Spinal cord (tissue), 10 donors: Measurements from ENCODE around the gene RIPOR2. TPM values are rescaled to one million over a fixed set of nuclear protein-coding genes. Genes with fewer than 3 reads are reported as not detected.

ENCODE experiments used
- DNase-seq, 6 donors: peaks; one replicate each; pipeline versions ENCODE4 v3.0.0 to v3.0.0-alpha.2; 2013 to 2015; ENCODE audit warnings: low spot score in 6 of 6, low read depth in 4 of 6
- H3K27ac ChIP-seq: one replicate; pipeline ENCODE4 v1.5.1; 2013; ENCODE audit warnings: low read depth, low read length, control low read depth
- H3K27me3 ChIP-seq: one replicate; pipeline ENCODE4 v1.6.1; 2013; ENCODE audit warnings: low read length; ENCODE audit not compliant: control insufficient read depth, insufficient read depth
- H3K36me3 ChIP-seq: one replicate; pipeline ENCODE4 v1.6.1; 2013; ENCODE audit warnings: low read length; ENCODE audit not compliant: control insufficient read depth, insufficient read depth
- H3K4me1 ChIP-seq: one replicate; pipeline ENCODE4 v1.6.1; 2013; ENCODE audit warnings: low read length; ENCODE audit not compliant: control insufficient read depth, insufficient read depth
- H3K4me3 ChIP-seq: one replicate; pipeline ENCODE4 v1.5.1; 2013; ENCODE audit warnings: low read depth, low read length, control low read depth
- H3K9me3 ChIP-seq: one replicate; pipeline ENCODE4 v1.6.1; 2013; ENCODE audit warnings: low read length; ENCODE audit not compliant: control insufficient read depth, insufficient read depth
- WGBS: methylation state at CpG from one replicate; pipeline ENCODE4 v1.1.5; 2013; ENCODE audit warnings: missing lambda C conversion rate; ENCODE audit not compliant: insufficient coverage; 5-methylcytosine and 5-hydroxymethylcytosine counted together
- polyA plus RNA-seq, 2 donors: library from polyadenylated mRNA; unstranded; fragments of 120-200 nt; gene quantifications; one replicate each; pipeline ENCODE4 v1.2.1, GENCODE V29; 2013; ENCODE audit not compliant: insufficient read length in 2 of 2
- total RNA-seq, 2 donors: library from RNA; depleted of rRNA in 1 of 2; stranded (reverse); fragments of 120-200 nt in 1 of 2; fragments of >200 nt in 1 of 2; gene quantifications; one replicate each; pipeline versions ENCODE4 v1.2.3 to v1.2.4, GENCODE V29; 2013 to 2014
- donor health status: healthy.

Gene RIPOR2
- total and polyA plus RNA-seq, 4 donors: 25.0 to 34.2 (median 30.9) TPM

GRCh38 chr6:24818346-24818745, 117.4 kb downstream of the RIPOR2 start:
- no peak for DNase-seq
- no peaks in the 10 kb centered on the region for H3K4me1 ChIP-seq
- no CpG with 5 or more reads among the region's 2 CpGs for WGBS
- H3K36me3 ChIP-seq: peaks cover 4% of the 10 kb centered on the region
- H3K27me3 ChIP-seq: no peaks in the 10 kb centered on the region
- H3K27ac ChIP-seq: no peak overlapping the region
- H3K9me3 ChIP-seq: no peaks in the 10 kb centered on the region
- H3K4me3 ChIP-seq: no peak overlapping the region

- Histone ChIP-seq H3K4me1 (no peaks in the 10 kb centered on the region), H3K27me3 (no peaks in the 10 kb centered on the region), H3K4me3 (no peak overlapping the region), H3K36me3 (peaks cover 5% of the 10 kb centered on the region), H3K9me3 (no peaks in the 10 kb centered on the region), H3K27ac (no peak overlapping the region)
- no peak for DNase-seq
- WGBS: 90% methylated on average over 3 of the region's 3 CpGs
Measured at GRCh38 chr6:24809728-24810127, 126.0 kb downstream of the RIPOR2 start.

GRCh38 chr6:24807584-24807983, 128.2 kb downstream of the RIPOR2 start:
- no peak overlapping the region for H3K4me3 ChIP-seq
- WGBS: no CpG with 5 or more reads among the region's 3 CpGs
- no peak overlapping the region for H3K27ac ChIP-seq
- peaks cover 5% of the 10 kb centered on the region for H3K36me3 ChIP-seq
- no peaks in the 10 kb centered on the region for H3K27me3 ChIP-seq
- no peak for DNase-seq
- H3K4me1 ChIP-seq: no peaks in the 10 kb centered on the region
- H3K9me3 ChIP-seq: no peaks in the 10 kb centered on the region

- WGBS: 94% methylated on average over 5 of the region's 8 CpGs
- DNase-seq: no peak
- no peak overlapping the region for H3K27ac ChIP-seq
- H3K36me3 ChIP-seq: peaks cover 3% of the 10 kb centered on the region
- H3K9me3 ChIP-seq: no peaks in the 10 kb centered on the region
- H3K4me1 ChIP-seq: no peaks in the 10 kb centered on the region
- H3K27me3 ChIP-seq: no peaks in the 10 kb centered on the region
- no peak overlapping the region for H3K4me3 ChIP-seq
Measured at GRCh38 chr6:24802271-24803059, 133.3 kb downstream of the RIPOR2 start.

GRCh38 chr6:24799541-24799915, 136.2 kb downstream of the RIPOR2 start:
- no peak overlapping the region for H3K27ac ChIP-seq
- no peaks in the 10 kb centered on the region for H3K27me3 ChIP-seq
- H3K4me3 ChIP-seq: no peak overlapping the region
- H3K4me1 ChIP-seq: no peaks in the 10 kb centered on the region
- DNase-seq: no peak
- no peaks in the 10 kb centered on the region for H3K36me3 ChIP-seq
- H3K9me3 ChIP-seq: no peaks in the 10 kb centered on the region
- WGBS: 67% methylated on average over 1 of the region's 1 CpG

- Histone ChIP-seq H3K27ac (no peak within 1 kb of the TSS), H3K36me3 (no peaks in the 10 kb centered on the region), H3K4me3 (no peak within 1 kb of the TSS), H3K4me1 (no peaks in the 10 kb centered on the region), H3K27me3 (no peaks in the 10 kb centered on the region), H3K9me3 (no peaks in the 10 kb centered on the region)
- WGBS: 88% methylated on average over 7 of the region's 13 CpGs
- no peak for DNase-seq
Measured at GRCh38 chr6:24798740-24799540, 136.8 kb downstream of the RIPOR2 start, which contains the start of gene ARMH2. Gene ARMH2, minus strand, starts transcription at chr6:24798917. Its CDS starts 60 bp downstream, at chr6:24798857.

- H3K4me3 ChIP-seq: no peak overlapping the region
- DNase-seq: no peak
Measured at GRCh38 chr6:24797596-24798216, 138.1 kb downstream of the RIPOR2 start.

GRCh38 chr6:24796616-24797290, 139.0 kb downstream of the RIPOR2 start:
- Histone ChIP-seq H3K9me3 (no peaks in the 10 kb centered on the region), H3K4me1 (no peaks in the 10 kb centered on the region), H3K4me3 (no peak overlapping the region), H3K27ac (no peak overlapping the region), H3K36me3 (no peaks in the 10 kb centered on the region), H3K27me3 (no peaks in the 10 kb centered on the region)
- no peak for DNase-seq
- WGBS: 100% methylated on average over 3 of the region's 6 CpGs

More at GRCh38 chr6:24797596-24798216, 138.1 kb downstream of the RIPOR2 start:
- Histone ChIP-seq H3K4me1 (no peaks in the 10 kb centered on the region), H3K36me3 (no peaks in the 10 kb centered on the region), H3K27me3 (no peaks in the 10 kb centered on the region), H3K27ac (no peak overlapping the region), H3K9me3 (no peaks in the 10 kb centered on the region)
- 93% methylated on average over 4 of the region's 6 CpGs for WGBS

GRCh38 chr6:24795106-24795505, 140.7 kb downstream of the RIPOR2 start:
- Histone ChIP-seq H3K27me3 (no peaks in the 10 kb centered on the region), H3K36me3 (no peaks in the 10 kb centered on the region), H3K27ac (no peak overlapping the region), H3K4me3 (no peak overlapping the region), H3K4me1 (no peaks in the 10 kb centered on the region), H3K9me3 (no peaks in the 10 kb centered on the region)
- DNase-seq: no peak
- WGBS: no CpG with 5 or more reads among the region's 2 CpGs
